ENCODE data around the gene CTNNBL1. TPM values are rescaled to one million over a fixed set of nuclear protein-coding genes. Genes with fewer than 3 reads are reported as not detected.
A peak's percentile ranks its signal among the peaks of the same experiment; 100 is the strongest.
"Not testable (repeated sequence)": the region's sequence is repeated elsewhere in the genome, so short reads cannot be mapped to it uniquely, and the experiment has no call there.

CTNNBL1 gene
- total RNA-seq, 2 donors from 2014 or later: 59.0 to 91.3 TPM

DNA sequence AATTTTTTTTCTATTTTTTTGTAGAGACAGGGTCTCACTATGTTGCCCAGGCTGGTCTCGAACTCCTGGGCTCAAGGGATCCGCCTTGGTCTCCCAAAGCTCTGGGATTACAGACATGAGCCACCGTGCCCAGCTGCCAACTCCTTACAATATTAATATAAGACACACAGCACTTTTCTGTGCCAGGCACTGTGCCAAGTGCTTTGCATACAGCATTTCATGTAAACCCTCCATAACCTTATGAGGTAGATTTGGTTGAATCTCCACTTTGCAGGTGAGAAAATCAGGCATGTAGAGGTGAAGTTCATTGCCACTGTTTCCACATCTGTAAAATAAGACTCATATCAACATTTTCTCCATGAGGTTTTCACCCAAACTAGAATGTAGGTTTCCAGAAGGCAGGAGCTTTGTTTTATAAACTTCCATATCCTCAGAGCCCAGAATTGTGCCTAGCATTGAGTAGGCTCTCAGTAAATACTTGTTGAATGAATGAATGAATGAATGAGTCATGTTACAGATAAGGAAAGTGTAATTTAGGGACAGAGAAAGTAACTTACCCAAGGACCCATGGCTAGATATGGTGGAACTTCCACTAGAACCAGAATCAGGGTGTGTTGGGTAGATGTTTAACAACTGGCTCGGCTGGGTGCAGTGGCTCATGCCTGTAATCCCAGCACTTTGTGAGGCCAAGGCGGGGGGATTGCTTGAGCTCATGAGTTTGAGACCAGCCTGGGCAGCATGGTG, 3.0 kb upstream of the CTNNBL1 start:
- peaks cover 14% of the 10 kb centered on the region for H3K27me3 Mint-ChIP-seq
- no peak overlapping the region for H3K27ac Mint-ChIP-seq
- peaks cover 33% of the 10 kb centered on the region for H3K4me1 Mint-ChIP-seq
- ATAC-seq (replicated peaks): no peak
- no peaks in the 10 kb centered on the region for H3K9me3 Mint-ChIP-seq
- H3K36me3 Mint-ChIP-seq (ENCODE audit: low read depth): peaks cover 12% of the 10 kb centered on the region
- H3K4me3 Mint-ChIP-seq: no peak overlapping the region

DNA sequence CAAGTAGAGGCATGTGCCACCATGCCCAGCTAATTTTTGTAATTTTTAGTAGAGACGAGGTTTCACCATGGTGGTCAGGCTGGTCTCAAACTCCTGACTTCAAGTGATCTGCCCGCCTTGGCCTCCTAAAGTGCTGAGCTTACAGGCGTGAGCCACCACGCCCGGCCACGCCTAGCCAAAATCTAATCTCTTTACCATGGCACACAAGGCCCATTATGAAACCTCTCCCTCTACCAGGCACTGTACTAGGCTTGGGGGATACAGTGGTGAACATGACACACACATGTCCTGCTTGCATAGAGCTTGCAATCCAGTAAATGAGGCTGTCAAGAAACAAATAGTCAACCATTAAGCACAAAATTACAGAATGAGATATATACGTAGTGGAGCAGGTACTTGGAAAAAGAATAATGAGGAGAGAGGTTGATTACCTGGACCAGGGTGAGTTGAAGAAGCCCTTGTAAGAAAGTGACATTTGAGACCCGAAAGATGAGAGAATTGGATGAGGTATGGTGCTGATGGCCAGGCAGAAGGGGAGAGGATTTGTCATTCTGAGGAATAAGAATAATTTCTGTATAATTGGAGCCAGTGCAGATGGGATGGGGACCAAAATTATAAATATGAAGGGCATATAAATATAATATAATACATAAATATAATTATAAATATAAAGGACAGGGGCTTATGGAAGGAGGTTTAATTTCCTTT, 1.2 kb upstream of the CTNNBL1 start:
- peak overlapping the region; percentile 100 for H3K4me3 Mint-ChIP-seq
- no peak overlapping the region for H3K27ac Mint-ChIP-seq
- H3K36me3 Mint-ChIP-seq (ENCODE audit: low read depth): peaks cover 22% of the 10 kb centered on the region
- peaks cover 28% of the 10 kb centered on the region for H3K4me1 Mint-ChIP-seq
- H3K27me3 Mint-ChIP-seq: peaks cover 14% of the 10 kb centered on the region
- H3K9me3 Mint-ChIP-seq: no peaks in the 10 kb centered on the region
- ATAC-seq (replicated peaks): no peak

DNA sequence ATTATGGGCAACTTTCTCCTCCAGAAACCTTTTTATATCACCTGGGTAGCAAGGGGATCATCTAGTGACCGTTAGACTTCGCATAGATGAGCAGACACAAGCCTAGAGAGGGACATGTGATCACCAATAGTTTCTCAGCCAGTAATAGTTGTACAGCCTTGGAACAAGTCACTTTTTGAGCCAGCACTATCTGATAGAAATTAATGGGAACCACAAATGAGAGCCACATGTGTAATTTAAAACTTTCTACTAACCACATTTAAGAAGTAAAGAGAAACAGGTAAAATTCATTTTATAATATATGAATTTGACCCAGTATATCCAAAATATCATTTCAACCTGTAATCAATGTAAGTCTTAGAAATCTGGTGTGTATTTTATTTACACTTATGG, 592 bp upstream of the CTNNBL1 start:
- no peak for ATAC-seq (replicated peaks)
- Mint-ChIP-seq H3K9me3 (no peaks in the 10 kb centered on the region), H3K27ac (peak overlapping the region; percentile 99), H3K4me3 (peak overlapping the region; percentile 100), H3K27me3 (peaks cover 14% of the 10 kb centered on the region), H3K4me1 (peaks cover 22% of the 10 kb centered on the region), H3K36me3 (ENCODE audit: low read depth) (peaks cover 28% of the 10 kb centered on the region)

DNA sequence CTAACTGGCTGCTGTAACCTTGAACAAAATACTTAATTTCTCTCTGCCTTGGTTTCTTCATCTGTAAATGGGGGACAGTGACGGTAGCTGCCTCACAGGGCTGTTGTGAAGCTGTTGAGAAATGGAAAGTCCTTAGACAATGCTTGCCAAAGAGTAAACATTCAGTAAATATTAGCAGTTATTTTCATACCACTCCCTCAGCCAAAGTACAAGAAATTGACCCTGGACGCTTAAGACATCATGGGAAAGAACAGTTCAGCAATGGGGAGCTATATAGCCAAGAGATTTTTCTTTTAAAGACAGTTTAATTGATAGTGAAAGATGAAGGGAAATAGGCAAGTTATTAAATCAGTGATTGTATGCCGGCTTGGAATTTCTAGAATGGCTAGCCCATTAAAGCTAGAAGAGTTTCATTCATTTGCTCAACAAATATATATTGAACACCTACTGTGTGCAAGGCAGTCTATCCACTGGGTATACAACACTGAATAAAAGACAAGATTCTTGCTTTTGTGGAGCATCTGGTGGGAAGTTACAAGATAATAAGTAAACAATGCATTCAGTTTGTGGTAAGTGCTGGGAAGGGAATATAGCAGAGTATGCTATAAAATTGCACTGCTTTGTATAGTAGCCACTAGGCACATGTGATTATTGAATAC, 2.0 kb downstream of the CTNNBL1 start:
- peaks cover 4% of the 10 kb centered on the region for H3K27me3 Mint-ChIP-seq
- peak overlapping the region; percentile 100 for H3K4me3 Mint-ChIP-seq
- ATAC-seq (replicated peaks): no peak
- peak overlapping the region; percentile 46 for H3K27ac Mint-ChIP-seq
- H3K36me3 Mint-ChIP-seq (ENCODE audit: low read depth): peaks cover 37% of the 10 kb centered on the region
- H3K9me3 Mint-ChIP-seq: no peaks in the 10 kb centered on the region
- peaks cover 23% of the 10 kb centered on the region for H3K4me1 Mint-ChIP-seq

DNA sequence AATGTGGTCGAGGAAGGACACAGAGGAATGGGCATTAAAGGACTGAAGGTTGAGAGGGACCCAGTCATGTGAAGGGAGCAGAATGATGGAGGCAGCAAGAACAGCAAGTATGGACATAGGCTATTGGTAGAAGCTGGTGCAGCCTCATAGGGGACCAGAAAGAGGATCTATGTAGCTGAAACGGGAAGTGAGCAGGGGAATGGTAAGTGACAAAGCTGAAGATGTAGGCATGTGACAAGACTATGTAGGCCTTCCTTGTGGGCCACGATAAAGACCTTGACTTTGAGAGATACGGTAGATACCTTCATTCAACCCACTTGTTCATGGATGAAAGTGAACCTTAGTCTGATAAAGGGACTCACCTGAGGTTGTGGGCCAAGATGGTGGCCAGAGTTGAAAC, 3.5 kb downstream of the CTNNBL1 start:
- no peak overlapping the region for H3K27ac Mint-ChIP-seq
- H3K4me1 Mint-ChIP-seq: peaks cover 23% of the 10 kb centered on the region
- no peaks in the 10 kb centered on the region for H3K27me3 Mint-ChIP-seq
- no peak for ATAC-seq (replicated peaks)
- no peak overlapping the region for H3K4me3 Mint-ChIP-seq
- H3K9me3 Mint-ChIP-seq: no peaks in the 10 kb centered on the region
- peaks cover 37% of the 10 kb centered on the region for H3K36me3 Mint-ChIP-seq (ENCODE audit: low read depth)

DNA sequence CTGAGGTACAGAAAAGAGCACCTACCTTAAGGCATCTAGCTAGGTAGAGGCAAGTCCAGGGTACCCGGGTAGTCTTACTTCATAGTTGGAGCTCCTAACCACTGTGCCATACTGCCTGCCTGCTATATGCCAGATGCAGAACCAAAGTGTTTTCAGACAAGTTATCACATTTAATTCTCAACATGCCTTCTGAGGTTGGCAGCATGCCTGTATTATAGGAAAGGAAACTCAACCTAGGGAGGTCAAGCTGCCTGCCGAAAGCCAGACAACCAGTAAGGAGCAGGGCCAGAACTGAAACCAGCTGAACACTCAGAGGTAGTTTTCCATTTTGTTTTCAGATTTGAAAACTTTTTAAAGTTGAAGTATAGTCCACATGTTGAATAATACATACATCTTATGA, 5.4 kb downstream of the CTNNBL1 start:
- no peak for ATAC-seq (replicated peaks)
- no peak overlapping the region for H3K4me3 Mint-ChIP-seq
- no peak overlapping the region for H3K27ac Mint-ChIP-seq
- H3K9me3 Mint-ChIP-seq: no peaks in the 10 kb centered on the region
- H3K27me3 Mint-ChIP-seq: no peaks in the 10 kb centered on the region
- H3K4me1 Mint-ChIP-seq: peaks cover 23% of the 10 kb centered on the region
- peaks cover 32% of the 10 kb centered on the region for H3K36me3 Mint-ChIP-seq (ENCODE audit: low read depth)

DNA sequence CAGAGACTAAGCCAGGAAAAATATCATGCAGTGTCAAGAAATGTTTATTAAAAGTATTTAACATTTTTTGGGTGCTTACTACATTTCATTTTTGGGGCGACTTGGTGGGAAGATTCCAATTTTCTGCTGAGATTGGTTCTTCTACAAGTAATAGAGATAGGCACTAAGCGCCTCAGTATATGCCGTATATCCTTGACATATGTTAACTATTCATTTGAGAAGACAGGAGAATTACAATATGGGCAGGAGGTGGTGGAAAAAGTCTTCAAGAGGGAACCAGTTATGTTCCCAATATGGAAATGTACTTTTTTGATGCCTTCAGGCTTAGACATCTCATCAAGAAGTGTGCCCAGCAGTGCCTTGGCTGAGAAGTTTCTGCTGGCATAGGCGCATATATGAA, 6.5 kb downstream of the CTNNBL1 start:
- Mint-ChIP-seq H3K27me3 (no peaks in the 10 kb centered on the region), H3K36me3 (ENCODE audit: low read depth) (peaks cover 29% of the 10 kb centered on the region), H3K27ac (no peak overlapping the region), H3K9me3 (no peaks in the 10 kb centered on the region), H3K4me3 (no peak overlapping the region), H3K4me1 (peaks cover 16% of the 10 kb centered on the region)
- ATAC-seq (replicated peaks): no peak

DNA sequence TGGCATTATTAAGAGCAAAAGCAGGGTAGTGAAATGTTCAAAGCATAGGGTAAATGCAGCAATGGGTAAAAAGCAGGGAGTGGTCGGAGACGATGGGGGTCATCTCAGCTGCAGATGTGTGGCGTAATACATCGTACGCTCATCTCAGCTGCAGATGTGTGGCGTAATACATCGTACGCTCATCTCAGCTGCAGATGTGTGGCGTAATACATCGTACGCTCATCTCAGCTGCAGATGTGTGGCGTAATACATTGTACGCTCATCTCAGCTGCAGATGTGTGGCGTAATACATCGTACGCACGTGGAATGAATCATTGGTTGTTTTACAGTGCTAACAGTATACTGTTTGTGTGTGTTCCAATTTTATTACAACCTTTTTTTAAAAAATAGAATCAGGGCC, 7.8 kb downstream of the CTNNBL1 start:
- ATAC-seq (replicated peaks); H3K27me3 Mint-ChIP-seq: not testable (repeated sequence)

DNA sequence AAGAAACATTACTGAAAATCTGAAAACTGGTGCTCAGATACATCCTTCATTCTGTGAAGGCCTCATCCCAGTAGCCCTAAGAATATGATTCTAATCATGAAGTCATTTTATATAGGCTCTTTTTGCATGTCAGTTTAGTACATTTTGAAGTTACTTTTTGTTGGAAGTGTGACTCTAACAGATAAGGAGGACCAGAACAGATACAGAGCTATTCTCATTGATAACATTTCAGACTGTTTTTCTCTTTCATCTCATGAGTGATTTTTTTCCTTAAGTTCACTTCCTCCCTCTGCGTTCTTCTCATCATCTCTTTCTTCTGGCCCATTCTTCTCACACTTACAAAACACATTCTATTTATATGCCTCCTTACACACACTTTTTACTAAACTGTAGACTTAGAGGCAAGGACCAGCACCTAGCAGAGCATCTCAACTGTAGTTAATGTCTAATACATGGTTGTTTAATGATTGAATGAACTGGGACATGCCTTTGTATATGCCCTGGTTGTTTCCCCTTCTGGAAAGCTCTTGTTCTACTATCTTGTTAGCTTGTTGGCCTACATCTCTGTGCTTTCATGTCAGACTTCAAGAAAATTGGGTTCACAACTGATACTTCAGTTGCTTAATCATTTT, 8.7 kb downstream of the CTNNBL1 start:
- ATAC-seq (replicated peaks): no peak
- no peaks in the 10 kb centered on the region for H3K27me3 Mint-ChIP-seq

More for the DNA sequence above, 7.8 kb downstream of the CTNNBL1 start:
- H3K4me3 Mint-ChIP-seq, H3K9me3 Mint-ChIP-seq, H3K27ac Mint-ChIP-seq: not testable (repeated sequence)
- peaks cover 11% of the 10 kb centered on the region for H3K4me1 Mint-ChIP-seq
- peaks cover 21% of the 10 kb centered on the region for H3K36me3 Mint-ChIP-seq (ENCODE audit: low read depth)

DNA sequence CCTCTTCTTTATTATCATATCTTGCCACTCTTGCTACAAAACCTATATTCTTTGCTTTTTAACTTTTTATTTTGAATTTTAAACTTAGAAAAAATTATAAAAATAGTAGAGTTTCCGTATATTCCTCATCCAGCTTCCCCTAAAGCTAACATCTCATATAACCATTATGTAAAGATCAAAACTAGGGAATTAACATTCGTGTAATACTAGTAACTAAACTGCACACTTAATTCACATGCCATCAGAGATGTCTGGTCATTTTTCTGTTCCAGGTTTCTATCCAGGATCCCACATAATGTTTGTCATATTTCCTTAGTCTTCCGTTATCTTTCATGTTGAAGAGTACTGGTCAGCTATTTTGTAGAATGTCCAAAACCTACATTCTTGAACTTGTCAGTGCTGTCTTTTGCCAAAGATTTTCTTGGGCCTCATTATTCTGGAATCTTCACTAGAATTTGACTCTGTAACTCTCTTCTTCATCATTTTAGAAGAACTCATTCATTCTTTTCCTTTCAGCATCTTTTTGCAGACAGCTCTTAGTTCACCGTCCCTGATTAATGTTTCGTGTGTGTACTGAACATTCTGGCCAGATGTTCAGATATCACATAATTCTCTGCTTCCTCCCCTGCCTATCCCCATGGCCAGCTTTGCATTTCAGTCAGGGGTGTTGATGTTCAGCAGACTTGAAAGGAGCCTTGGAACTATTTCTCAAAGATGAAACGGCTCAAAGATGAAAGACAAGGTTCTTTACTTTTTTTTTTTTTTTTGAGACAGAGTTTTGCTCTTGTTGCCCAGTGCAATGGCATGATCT, 9.4 kb downstream of the CTNNBL1 start:
- Mint-ChIP-seq H3K36me3 (ENCODE audit: low read depth) (peaks cover 9% of the 10 kb centered on the region), H3K27ac (no peak overlapping the region), H3K27me3 (no peaks in the 10 kb centered on the region), H3K9me3 (no peaks in the 10 kb centered on the region), H3K4me1 (peaks cover 10% of the 10 kb centered on the region), H3K4me3 (no peak overlapping the region)
- no peak for ATAC-seq (replicated peaks)

More for the DNA sequence above, 8.7 kb downstream of the CTNNBL1 start:
- H3K36me3 Mint-ChIP-seq (ENCODE audit: low read depth): peaks cover 15% of the 10 kb centered on the region
- H3K27ac Mint-ChIP-seq: no peak overlapping the region
- H3K9me3 Mint-ChIP-seq: no peaks in the 10 kb centered on the region
- no peak overlapping the region for H3K4me3 Mint-ChIP-seq
- H3K4me1 Mint-ChIP-seq: peaks cover 7% of the 10 kb centered on the region

DNA sequence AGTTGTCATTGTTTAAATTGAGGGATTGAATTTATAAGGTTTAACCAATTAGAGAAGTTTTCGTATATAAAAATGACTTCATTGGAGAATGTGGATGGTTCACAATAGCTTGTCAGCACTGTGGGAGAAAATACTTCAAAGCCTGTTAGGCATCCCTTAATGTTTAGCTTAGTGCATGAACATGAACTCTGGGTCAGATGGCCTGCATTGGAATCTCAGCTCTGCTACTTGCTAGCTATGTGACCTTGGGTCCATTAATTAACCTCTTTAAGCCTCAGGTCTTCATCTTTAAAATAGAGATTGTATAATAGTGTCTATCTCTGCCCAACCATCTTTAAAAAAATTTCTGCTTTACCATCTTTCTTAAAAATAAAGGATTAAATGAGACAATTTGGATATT, 11.1 kb downstream of the CTNNBL1 start:
- no peak overlapping the region for H3K27ac Mint-ChIP-seq
- H3K4me1 Mint-ChIP-seq: peaks cover 12% of the 10 kb centered on the region
- H3K4me3 Mint-ChIP-seq: no peak overlapping the region
- H3K27me3 Mint-ChIP-seq: no peaks in the 10 kb centered on the region
- H3K9me3 Mint-ChIP-seq: no peaks in the 10 kb centered on the region
- no peak for ATAC-seq (replicated peaks)
- peaks cover 16% of the 10 kb centered on the region for H3K36me3 Mint-ChIP-seq (ENCODE audit: low read depth)

DNA sequence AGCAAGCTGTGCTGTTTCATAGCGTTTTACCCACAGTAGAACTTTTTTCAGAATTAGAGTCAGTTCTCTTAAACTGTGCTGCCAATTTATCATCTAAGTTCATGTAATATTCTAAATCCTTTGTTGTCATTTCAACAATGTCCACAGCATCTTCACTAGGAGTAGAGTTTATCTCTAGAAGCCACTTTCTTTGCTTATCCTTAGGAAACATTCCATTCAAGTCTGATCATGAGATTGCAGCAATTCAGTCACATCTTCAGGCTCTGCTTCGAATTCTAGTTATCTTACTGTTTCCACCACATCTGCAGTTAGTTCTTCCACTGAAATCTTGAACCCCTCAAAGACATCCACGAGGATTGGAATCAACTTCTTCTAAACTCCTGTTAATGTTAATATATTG, 12.5 kb downstream of the CTNNBL1 start:
- no peaks in the 10 kb centered on the region for H3K27me3 Mint-ChIP-seq
- H3K9me3 Mint-ChIP-seq: no peaks in the 10 kb centered on the region
- H3K4me3 Mint-ChIP-seq: no peak overlapping the region
- H3K36me3 Mint-ChIP-seq (ENCODE audit: low read depth): peaks cover 17% of the 10 kb centered on the region
- H3K27ac Mint-ChIP-seq: no peak overlapping the region
- no peak for ATAC-seq (replicated peaks)
- peaks cover 14% of the 10 kb centered on the region for H3K4me1 Mint-ChIP-seq

DNA sequence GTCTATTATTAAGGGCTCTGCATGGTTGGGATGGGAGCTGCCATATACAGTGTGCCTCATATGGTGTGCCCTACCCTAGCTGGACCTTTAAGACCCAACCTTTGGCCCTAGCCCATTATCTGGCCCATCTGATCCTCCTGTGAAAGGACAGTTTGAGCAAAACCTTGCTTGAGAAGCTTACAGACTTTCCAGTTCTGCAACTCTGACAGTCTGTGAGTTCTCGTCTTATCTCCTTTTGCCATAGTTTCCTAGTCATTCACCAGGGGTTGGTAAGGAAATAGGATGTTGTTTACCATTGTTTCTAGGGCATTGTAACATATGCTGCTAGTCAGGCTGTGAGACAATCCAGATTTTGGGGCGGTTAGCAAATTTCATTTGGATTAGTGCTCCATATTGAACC, 17.2 kb downstream of the CTNNBL1 start:
- no peak overlapping the region for H3K4me3 Mint-ChIP-seq
- ATAC-seq (replicated peaks): no peak
- H3K27me3 Mint-ChIP-seq: no peaks in the 10 kb centered on the region
- peaks cover 29% of the 10 kb centered on the region for H3K4me1 Mint-ChIP-seq
- peaks cover 28% of the 10 kb centered on the region for H3K36me3 Mint-ChIP-seq (ENCODE audit: low read depth)
- no peak overlapping the region for H3K27ac Mint-ChIP-seq
- H3K9me3 Mint-ChIP-seq: no peaks in the 10 kb centered on the region

Data from activated T-helper 17 cell treated with anti-CD3 and anti-CD28 coated beads, Interleukin-2, amount 50 U/mL, for 72 hours (primary cell).